Measurements from ENCODE around the gene USH1C.

USH1C gene

GRCh38 chr11:17525570-17525969 is 18.6 kb downstream of the USH1C start:
- peaks cover 0 to 2% of the 10 kb centered on the region in 2 experiments; a peak in 1 of 3 replicates for H3K36me3 ChIP-seq (ENCODE audit: control insufficient read depth in 2 of 2, insufficient read depth in 1 of 2, low read length in 2 of 2)
- no peaks in the 10 kb centered on the region for H3K9me3 ChIP-seq (ENCODE audit: control insufficient read depth, insufficient read depth, low read depth, low read length)
- ChIA-PET POLR2A (no interaction called here), CTCF (interaction anchor here (1.0 to 8.8 kb wide), 5 partner anchors 10 to 140 kb away, joined by 3 to 192 read pairs (median 5); partner anchors contain the start of gene KCNJ11)
- H3K27ac ChIP-seq (ENCODE audit: extremely low read depth, low read depth, low read length), result no peak overlapping the region
- H3K4me1 ChIP-seq (ENCODE audit: control insufficient read depth, insufficient read depth, low read length), result no peaks in the 10 kb centered on the region
- TF ChIP-seq ZNF239 (tag by site-specific recombination; IDR thresholded peaks at IDR 0.05), result no peak
- TF ChIP-seq ZNF791 (tag by site-specific recombination; IDR thresholded peaks at IDR 0.05), result no peak
- no peak for TF ChIP-seq ZNF335 (tag by site-specific recombination; conservative IDR thresholded peaks at IDR 0.05)
- TF ChIP-seq ZNF433 (tag by site-specific recombination; IDR thresholded peaks at IDR 0.05; ENCODE audit: low read depth), result no peak
- TF ChIP-seq SP7 (tag by site-specific recombination; IDR thresholded peaks at IDR 0.05), result no peak
- no peak for TF ChIP-seq ZFHX2 (tag by site-specific recombination; conservative IDR thresholded peaks at IDR 0.05)
- TF ChIP-seq ZNF140 (tag by site-specific recombination; IDR thresholded peaks at IDR 0.05), result no peak
- no peak for TF ChIP-seq SCRT1 (tag by site-specific recombination; IDR thresholded peaks at IDR 0.05; ENCODE audit: borderline replicate concordance)
- TF ChIP-seq ZNF473 (tag by site-specific recombination; IDR thresholded peaks at IDR 0.05), result no peak
- H3K4me3 ChIP-seq (ENCODE audit: low read depth, low read length), result no peak overlapping the region

GRCh38 chr11:17524221-17524620 is 20.0 kb downstream of the USH1C start:
- Histone ChIP-seq H3K4me1 (ENCODE audit: control insufficient read depth, insufficient read depth, low read length) (no peaks in the 10 kb centered on the region), H3K9me3 (ENCODE audit: control insufficient read depth, insufficient read depth, low read depth, low read length) (no peaks in the 10 kb centered on the region), H3K36me3 (ENCODE audit: control insufficient read depth in 2 of 2, insufficient read depth in 1 of 2, low read length in 2 of 2) (peaks cover 0 to 3% of the 10 kb centered on the region in 2 experiments; a peak in 1 of 3 replicates), H3K4me3 (ENCODE audit: low read depth, low read length) (no peak overlapping the region), H3K27ac (ENCODE audit: extremely low read depth, low read depth, low read length) (no peak overlapping the region)
- POLR2A ChIA-PET, result no interaction called here
- CTCF ChIA-PET, result interaction anchor here (0.7 to 8.8 kb wide), 4 partner anchors 136 to 169 kb away, joined by 3 to 192 read pairs (median 4); partner anchors contain the start of gene KCNJ11
- TF ChIP-seq INSM2 (tag by site-specific recombination; IDR thresholded peaks at IDR 0.05) (no peak), ZNF791 (tag by site-specific recombination; IDR thresholded peaks at IDR 0.05) (no peak), ZNF529 (tag by site-specific recombination; IDR thresholded peaks at IDR 0.05; ENCODE audit: insufficient replicate concordance) (no peak), ZNF521 (tag by site-specific recombination; IDR thresholded peaks at IDR 0.05) (no peak), ZNF19 (tag by site-specific recombination; IDR thresholded peaks at IDR 0.05; ENCODE audit: low read depth) (no peak), REPIN1 (tag by site-specific recombination; IDR thresholded peaks at IDR 0.05; ENCODE audit: low read depth) (no peak), TSHZ1 (tag by site-specific recombination; IDR thresholded peaks at IDR 0.05; ENCODE audit: borderline replicate concordance) (no peak), ZBTB44 (tag by site-specific recombination; IDR thresholded peaks at IDR 0.05) (no peak), TRIM28 (IDR thresholded peaks at IDR 0.05; ENCODE audit: borderline replicate concordance, low read length) (no peak), ZNF221 (tag by site-specific recombination; IDR thresholded peaks at IDR 0.05; ENCODE audit: borderline replicate concordance) (no peak), ZNF335 (tag by site-specific recombination; conservative IDR thresholded peaks at IDR 0.05) (no peak), REST (tag by site-specific recombination; IDR thresholded peaks at IDR 0.05) (no peak), ZBTB21 (tag by site-specific recombination; IDR thresholded peaks at IDR 0.05) (no peak), ZNF280D (tag by site-specific recombination; IDR thresholded peaks at IDR 0.05) (no peak), ZSCAN16 (tag by site-specific recombination; IDR thresholded peaks at IDR 0.05) (no peak)
